B cell (primary cell): ENCODE data around the gene IL17RE. TPM values are rescaled to one million over a fixed set of nuclear protein-coding genes. Genes with fewer than 3 reads are reported as not detected.

Experiments
- ATAC-seq: fragments of 200-7000 bp; cut with Tn5 transposase; one replicate; pipeline ENCODE4 v1.10.0; 2021; ENCODE audit warnings: low read depth, mild to moderate bottlenecking, moderate number of reproducible peaks, moderate library complexity
- CTCF ChIA-PET: fragments of 350-600 bp; sonication (Branson Sonifier 250); formaldehyde crosslinking; loops from one replicate; lab custom pipeline; 2021; ENCODE audit warnings: antibody characterized with exemption, inconsistent platforms; lab: Charles Lee
- POLR2A ChIA-PET: fragments of 350-600 bp; sonication (Branson Sonifier 250); formaldehyde crosslinking; loops from one replicate; lab custom pipeline; 2021; ENCODE audit warnings: antibody characterized with exemption; lab: Charles Lee
- DNase-seq: peaks from one replicate; pipeline ENCODE4 v3.0.0; 2013
- H2AFZ ChIP-seq: 2 replicates; pipeline ENCODE4 v1.6.1; 2012; ENCODE audit warnings: mild to moderate bottlenecking, low read depth, low read length; ENCODE audit not compliant: insufficient read depth, poor library complexity, severe bottlenecking
- H3K27ac ChIP-seq, 2 donors: 1 replicate in 1 of 2; 2 replicates in 1 of 2; pipeline ENCODE4 v1.5.1; 2012 to 2013; ENCODE audit warnings: low read length in 2 of 2, mild to moderate bottlenecking in 2 of 2, moderate library complexity in 1 of 2
- H3K27me3 ChIP-seq, 4 experiments: fragments of 200-600 bp in 1 of 4; sonication (generic) in 1 of 4; replicated peaks in 1 of 4; 1 replicate in 2 of 4; 2 replicates in 2 of 4; pipeline versions ENCODE4 v1.6.1 to v1.7.0; 2013 to 2016; ENCODE audit warnings: low read length in 3 of 4, mild to moderate bottlenecking in 2 of 4, mixed read lengths in 1 of 4, moderate library complexity in 1 of 4; ENCODE audit not compliant: insufficient read depth in 4 of 4, control insufficient read depth in 3 of 4; ENCODE audit errors: control extremely low read depth in 1 of 4
- H3K36me3 ChIP-seq, 2 experiments: replicated peaks in 1 of 2; 1 replicate in 1 of 2; 2 replicates in 1 of 2; pipeline versions ENCODE4 v1.6.1 to v1.7.1; 2013; ENCODE audit warnings: low read length in 1 of 2; ENCODE audit not compliant: insufficient read depth in 2 of 2, control insufficient read depth in 1 of 2; ENCODE audit errors: control extremely low read depth in 1 of 2, extremely low read depth in 1 of 2
- H3K4me1 ChIP-seq, 2 donors: fragments of 200-600 bp in 1 of 2; sonication (generic) in 1 of 2; 1 replicate in 1 of 2; 2 replicates in 1 of 2; pipeline versions ENCODE4 v1.5.1 to v1.6.1; 2013 to 2017; ENCODE audit warnings: low read length in 2 of 2; ENCODE audit not compliant: control insufficient read depth in 2 of 2, insufficient read depth in 2 of 2
- H3K4me2 ChIP-seq: replicated peaks from 2 replicates; pipeline ENCODE3; 2012; ENCODE audit warnings: mild to moderate bottlenecking, low read depth, low read length; ENCODE audit not compliant: poor library complexity, severe bottlenecking
- H3K4me3 ChIP-seq, 5 experiments: fragments of 200-600 bp in 1 of 5; sonication (generic) in 1 of 5; 1 replicate in 3 of 5; 2 replicates in 2 of 5; pipeline versions ENCODE4 v1.5.1 to v1.7.0; 2011 to 2016; ENCODE audit warnings: low read length in 4 of 5, mild to moderate bottlenecking in 4 of 5, low read depth in 2 of 5, control low read depth in 1 of 5, moderate library complexity in 1 of 5; ENCODE audit not compliant: insufficient read depth in 1 of 5; ENCODE audit errors: control extremely low read depth in 1 of 5, extremely low read depth in 1 of 5
- H3K79me2 ChIP-seq: fragments of 200-600 bp; sonication (generic); one replicate; pipeline ENCODE4 v1.6.0; 2016; ENCODE audit warnings: low read length; ENCODE audit not compliant: control insufficient read depth, insufficient read depth
- H3K9ac ChIP-seq: fragments of 200-600 bp; sonication (generic); 2 replicates; pipeline ENCODE4 v1.6.1; 2017; ENCODE audit warnings: mild to moderate bottlenecking, low read length, moderate library complexity
- H3K9me3 ChIP-seq, 3 donors: one replicate each; pipeline versions ENCODE4 v1.6.1 to v1.7.1; 2013; ENCODE audit warnings: low read length in 2 of 3; ENCODE audit not compliant: control insufficient read depth in 2 of 3, insufficient read depth in 1 of 3; ENCODE audit errors: control extremely low read depth in 1 of 3
- H4K20me1 ChIP-seq: 2 replicates; pipeline ENCODE4 v1.6.0; 2012; ENCODE audit warnings: mild to moderate bottlenecking, low read length; ENCODE audit not compliant: insufficient read depth, control insufficient read depth, poor library complexity, severe bottlenecking
- H3K27ac Mint-ChIP-seq: one replicate; pipeline ENCODE4 v1.8.0; 2021; ENCODE audit warnings: mixed read lengths
- H3K27me3 Mint-ChIP-seq: one replicate; pipeline ENCODE4 v1.8.0; 2021; ENCODE audit warnings: mixed read lengths
- H3K4me1 Mint-ChIP-seq: one replicate; pipeline ENCODE4 v1.8.0; 2021; ENCODE audit warnings: mixed read lengths
- H3K4me3 Mint-ChIP-seq: one replicate; pipeline ENCODE4 v1.8.0; 2021; ENCODE audit warnings: mixed read lengths
- H3K9me3 Mint-ChIP-seq: one replicate; pipeline ENCODE4 v1.8.0; 2022; ENCODE audit warnings: mixed read lengths; ENCODE audit not compliant: insufficient read depth
- CTCF ChIP-seq: fragments of 200-600 bp; IDR thresholded peaks from one replicate; pipeline ENCODE4 v1.8.0; 2022; ENCODE audit warnings: antibody characterized with exemption, mild to moderate bottlenecking
- EZH2 ChIP-seq: IDR thresholded peaks from 2 replicates; pipeline ENCODE4 v1.6.1; 2012; ENCODE audit warnings: borderline replicate concordance, low read depth, mild to moderate bottlenecking, moderate library complexity, low read length; ENCODE audit not compliant: insufficient read depth, poor library complexity, severe bottlenecking
- WGBS: methylation state at CpG from one replicate; pipeline ENCODE4 v1.1.5; 2013; ENCODE audit warnings: missing lambda C conversion rate; ENCODE audit not compliant: insufficient coverage; 5-methylcytosine and 5-hydroxymethylcytosine counted together
- intact Hi-C: fragments of 100-400 bp; cut with micrococcal nuclease; formaldehyde crosslinking; loops from one replicate; pipeline ENCODE4 v1.10.0; 2022
- polyA plus RNA-seq: library from polyadenylated mRNA; depleted of rRNA; stranded (reverse); fragments of >200 nt; gene quantifications from 2 replicates; pipeline ENCODE4 v1.2.3, GENCODE V29; 2012
- total RNA-seq, 2 donors: library from RNA; stranded (reverse); fragments of 120-200 nt in 1 of 2; gene quantifications; 1 replicate in 1 of 2; 2 replicates in 1 of 2; pipeline versions ENCODE4 v1.2.3 to v1.2.4, GENCODE V29; 2013 to 2022

The IL17RE gene
- total and polyA plus RNA-seq, 2 donors (not counting 1 experiment from before 2014, with no cell fraction given), result 0.37 TPM; not detected in 1

- H3K4me1 ChIP-seq, result no peaks in the 10 kb centered on the region
- 5% methylated on average over 5 of the region's 5 CpGs for WGBS
- H3K27ac Mint-ChIP-seq, result no peak overlapping the region
- no peak overlapping the region for H3K4me2 ChIP-seq
- no peak overlapping the region for H3K9ac ChIP-seq
- peaks cover 1% of the 10 kb centered on the region for H3K4me1 Mint-ChIP-seq
- ChIA-PET POLR2A (interaction anchor here (0.5 kb wide), 1 partner anchor 75 kb away, joined by 4 read pairs; no protein-coding TSS in a partner anchor), CTCF (no interaction called here)
- H3K9me3 ChIP-seq, result no peaks in the 10 kb centered on the region
- H3K27me3 Mint-ChIP-seq, result peaks cover 4% of the 10 kb centered on the region
- H4K20me1 ChIP-seq, result no peaks in the 10 kb centered on the region
- ATAC-seq, result no peak
- no peak overlapping the region for H3K27ac ChIP-seq
- no peaks in the 10 kb centered on the region for H3K27me3 ChIP-seq
- no peak overlapping the region for H3K4me3 ChIP-seq
- no peak for DNase-seq
- H3K36me3 ChIP-seq, result no peaks in the 10 kb centered on the region
- H2AFZ ChIP-seq, result no peak overlapping the region
- H3K4me3 Mint-ChIP-seq, result no peak overlapping the region
- peaks cover 33% of the 10 kb centered on the region for H3K79me2 ChIP-seq
- TF ChIP-seq EZH2 (no peak), CTCF (no peak)
- H3K9me3 Mint-ChIP-seq, result no peaks in the 10 kb centered on the region
- intact Hi-C loops, result no loop called here
These were observed 681 bp upstream of the IL17RE start for GRCh38 chr3:9901967-9902366.

- Histone ChIP-seq H3K36me3 (no peaks in the 10 kb centered on the region), H4K20me1 (no peaks in the 10 kb centered on the region), H3K27me3 (no peaks in the 10 kb centered on the region), H3K4me2 (no peak overlapping the region), H3K27ac (no peak overlapping the region), H3K9ac (no peak overlapping the region), H3K79me2 (peaks cover 20% of the 10 kb centered on the region), H2AFZ (no peak overlapping the region), H3K4me3 (no peak overlapping the region), H3K9me3 (no peaks in the 10 kb centered on the region), H3K4me1 (no peaks in the 10 kb centered on the region)
- H3K4me1 Mint-ChIP-seq, result no peaks in the 10 kb centered on the region
- POLR2A ChIA-PET, result no interaction called here
- no peak for TF ChIP-seq CTCF
- TF ChIP-seq EZH2, result no peak
- WGBS, result 31% methylated on average over 3 of the region's 4 CpGs
- peaks cover 4% of the 10 kb centered on the region for H3K27me3 Mint-ChIP-seq
- ATAC-seq, result no peak
- H3K4me3 Mint-ChIP-seq, result no peak overlapping the region
- intact Hi-C loops, result no loop called here
- H3K9me3 Mint-ChIP-seq, result no peaks in the 10 kb centered on the region
- DNase-seq, result no peak
- no peak overlapping the region for H3K27ac Mint-ChIP-seq
- CTCF ChIA-PET, result no interaction called here
These were observed 583 bp downstream of the IL17RE start for GRCh38 chr3:9903238-9903624.
